Measurements from ENCODE around the gene ADRA2C.

Gene ADRA2C

GRCh38 chr4:3750334-3750733, 15.9 kb upstream of the ADRA2C start:
- Histone ChIP-seq H3K27me3 (ENCODE audit: control insufficient read depth, low read length) (peaks cover 11% of the 10 kb centered on the region), H3K9me2 (replicated peaks; ENCODE audit: control insufficient read depth, low read length) (no peaks in the 10 kb centered on the region), H3K27ac (ENCODE audit: low read depth, low read length) (no peak overlapping the region), H3K9me3 (ENCODE audit: control insufficient read depth, insufficient read depth, low read length) (no peaks in the 10 kb centered on the region), H3K79me2 (ENCODE audit: control insufficient read depth, low read length) (no peaks in the 10 kb centered on the region), H3K36me3 (ENCODE audit: control insufficient read depth, low read length) (no peaks in the 10 kb centered on the region), H3F3A (ENCODE audit: control insufficient read depth, insufficient read depth) (no peaks in the 10 kb centered on the region), H4K20me1 (ENCODE audit: control insufficient read depth, insufficient read depth, low read depth, low read length) (no peaks in the 10 kb centered on the region), H3K4me2 (ENCODE audit: low read length) (no peak overlapping the region), H3K4me3 (ENCODE audit: low read length) (no peak overlapping the region), H3K4me1 (ENCODE audit: control insufficient read depth, low read length) (no peaks in the 10 kb centered on the region)
- no peak for TF ChIP-seq EZH2phosphoT487 (IDR thresholded peaks at IDR 0.05; ENCODE audit: borderline replicate concordance, low read length)
- TF ChIP-seq CTCF (IDR thresholded peaks at IDR 0.05; ENCODE audit: low read depth, low read length, poor library complexity, severe bottlenecking), result no peak

GRCh38 chr4:3752022-3752421, 14.2 kb upstream of the ADRA2C start:
- Histone ChIP-seq H3K27me3 (ENCODE audit: control insufficient read depth, low read length) (peaks cover 11% of the 10 kb centered on the region), H3K4me2 (ENCODE audit: low read length) (no peak overlapping the region), H3K79me2 (ENCODE audit: control insufficient read depth, low read length) (no peaks in the 10 kb centered on the region), H3K4me1 (ENCODE audit: control insufficient read depth, low read length) (no peaks in the 10 kb centered on the region), H3K9me2 (replicated peaks; ENCODE audit: control insufficient read depth, low read length) (no peaks in the 10 kb centered on the region), H3F3A (ENCODE audit: control insufficient read depth, insufficient read depth) (no peaks in the 10 kb centered on the region), H4K20me1 (ENCODE audit: control insufficient read depth, insufficient read depth, low read depth, low read length) (no peaks in the 10 kb centered on the region), H3K27ac (ENCODE audit: low read depth, low read length) (no peak overlapping the region), H3K9me3 (ENCODE audit: control insufficient read depth, insufficient read depth, low read length) (no peaks in the 10 kb centered on the region), H3K36me3 (ENCODE audit: control insufficient read depth, low read length) (no peaks in the 10 kb centered on the region), H3K4me3 (ENCODE audit: low read length) (no peak overlapping the region)
- TF ChIP-seq EZH2phosphoT487 (IDR thresholded peaks at IDR 0.05; ENCODE audit: borderline replicate concordance, low read length), result no peak
- no peak for TF ChIP-seq CTCF (IDR thresholded peaks at IDR 0.05; ENCODE audit: low read depth, low read length, poor library complexity, severe bottlenecking)

- Histone ChIP-seq H3K4me3 (ENCODE audit: low read length) (no peak overlapping the region), H3K9me2 (replicated peaks; ENCODE audit: control insufficient read depth, low read length) (no peaks in the 10 kb centered on the region), H4K20me1 (ENCODE audit: control insufficient read depth, insufficient read depth, low read depth, low read length) (no peaks in the 10 kb centered on the region), H3K36me3 (ENCODE audit: control insufficient read depth, low read length) (no peaks in the 10 kb centered on the region), H3K4me2 (ENCODE audit: low read length) (no peak overlapping the region), H3K4me1 (ENCODE audit: control insufficient read depth, low read length) (no peaks in the 10 kb centered on the region), H3K27me3 (ENCODE audit: control insufficient read depth, low read length) (peaks cover 9% of the 10 kb centered on the region), H3K9me3 (ENCODE audit: control insufficient read depth, insufficient read depth, low read length) (no peaks in the 10 kb centered on the region), H3F3A (ENCODE audit: control insufficient read depth, insufficient read depth) (no peaks in the 10 kb centered on the region), H3K27ac (ENCODE audit: low read depth, low read length) (no peak overlapping the region), H3K79me2 (ENCODE audit: control insufficient read depth, low read length) (no peaks in the 10 kb centered on the region)
- TF ChIP-seq EZH2phosphoT487 (IDR thresholded peaks at IDR 0.05; ENCODE audit: borderline replicate concordance, low read length) (no peak), CTCF (IDR thresholded peaks at IDR 0.05; ENCODE audit: low read depth, low read length, poor library complexity, severe bottlenecking) (no peak)
Measured at GRCh38 chr4:3753726-3754412, 12.3 kb upstream of the ADRA2C start.
